ENCODE measurements around the gene LRMDA. TPM values are rescaled to one million over a fixed set of nuclear protein-coding genes. Genes with fewer than 3 reads are reported as not detected.

The LRMDA gene
- polyA plus RNA-seq, 1 donor (not counting 4 experiments of a cell fraction or from before 2014, with no cell fraction given) = not detected

GRCh38 chr10:76136961-76137360, 705.5 kb downstream of the LRMDA start:
- Histone ChIP-seq H3K4me2 (ENCODE audit: control insufficient read depth, extremely low read depth, insufficient read depth, low read depth, low read length) (no peak overlapping the region), H3K9me1 (ENCODE audit: control insufficient read depth, extremely low read depth, insufficient read depth, low read length) (no peaks in the 10 kb centered on the region), H3K9ac (ENCODE audit: control insufficient read depth, extremely low read depth, insufficient read depth, low read length) (no peak overlapping the region), H3K36me3 (ENCODE audit: control insufficient read depth in 2 of 2, extremely low read depth in 1 of 2, insufficient read depth in 2 of 2, low read length in 2 of 2) (no peaks in the 10 kb centered on the region), H3K4me3 (ENCODE audit: control insufficient read depth in 2 of 3, extremely low read depth in 1 of 3, insufficient read depth in 2 of 3, low read depth in 1 of 3, low read length in 3 of 3) (no peak overlapping the region), H4K20me1 (ENCODE audit: control insufficient read depth, extremely low read depth, insufficient read depth, low read length) (no peaks in the 10 kb centered on the region), H3K27ac (ENCODE audit: control insufficient read depth, insufficient read depth, low read length) (no peak overlapping the region), H2AFZ (ENCODE audit: control insufficient read depth, low read length) (no peak overlapping the region), H3K9me3 (ENCODE audit: control insufficient read depth, low read depth, low read length) (no peaks in the 10 kb centered on the region), H3K79me2 (ENCODE audit: control insufficient read depth, insufficient read depth, low read length) (no peaks in the 10 kb centered on the region), H3K27me3 (ENCODE audit: control insufficient read depth, extremely low read depth, insufficient read depth, low read length) (peaks cover 2% of the 10 kb centered on the region), H3K4me1 (ENCODE audit: control insufficient read depth, extremely low read depth, insufficient read depth, low read length) (no peaks in the 10 kb centered on the region)
- dilution Hi-C loops (cut with MboI; ENCODE audit: extremely low pct_ligation_motif_present, low sequenced_read_pairs) = no loop called here
- FAIRE-seq (no peak), DNase-seq (ENCODE audit: low read depth, low spot score) (no peak)
- TF ChIP-seq CTCF (optimal IDR thresholded peaks at IDR 0.05 in 1 of 3, IDR thresholded peaks at IDR 0.05 in 1 of 3, conservative IDR thresholded peaks at IDR 0.05 in 1 of 3; ENCODE audit: extremely low read depth in 1 of 3, insufficient read depth in 2 of 3, low read length in 3 of 3) (no peak), EZH2 (IDR thresholded peaks at IDR 0.05; ENCODE audit: low read length) (no peak)

GRCh38 chr10:76138286-76138685, 706.9 kb downstream of the LRMDA start:
- Histone ChIP-seq H3K4me2 (ENCODE audit: control insufficient read depth, extremely low read depth, insufficient read depth, low read depth, low read length) (no peak overlapping the region), H3K79me2 (ENCODE audit: control insufficient read depth, insufficient read depth, low read length) (no peaks in the 10 kb centered on the region), H3K9ac (ENCODE audit: control insufficient read depth, extremely low read depth, insufficient read depth, low read length) (no peak overlapping the region), H4K20me1 (ENCODE audit: control insufficient read depth, extremely low read depth, insufficient read depth, low read length) (no peaks in the 10 kb centered on the region), H2AFZ (ENCODE audit: control insufficient read depth, low read length) (no peak overlapping the region), H3K9me1 (ENCODE audit: control insufficient read depth, extremely low read depth, insufficient read depth, low read length) (no peaks in the 10 kb centered on the region), H3K4me3 (ENCODE audit: control insufficient read depth in 2 of 3, extremely low read depth in 1 of 3, insufficient read depth in 2 of 3, low read depth in 1 of 3, low read length in 3 of 3) (no peak overlapping the region), H3K27ac (ENCODE audit: control insufficient read depth, insufficient read depth, low read length) (no peak overlapping the region), H3K4me1 (ENCODE audit: control insufficient read depth, extremely low read depth, insufficient read depth, low read length) (no peaks in the 10 kb centered on the region), H3K36me3 (ENCODE audit: control insufficient read depth in 2 of 2, extremely low read depth in 1 of 2, insufficient read depth in 2 of 2, low read length in 2 of 2) (no peaks in the 10 kb centered on the region), H3K9me3 (ENCODE audit: control insufficient read depth, low read depth, low read length) (no peaks in the 10 kb centered on the region), H3K27me3 (ENCODE audit: control insufficient read depth, extremely low read depth, insufficient read depth, low read length) (peaks cover 2% of the 10 kb centered on the region)
- no peak for FAIRE-seq
- TF ChIP-seq CTCF (optimal IDR thresholded peaks at IDR 0.05 in 1 of 3, IDR thresholded peaks at IDR 0.05 in 1 of 3, conservative IDR thresholded peaks at IDR 0.05 in 1 of 3; ENCODE audit: extremely low read depth in 1 of 3, insufficient read depth in 2 of 3, low read length in 3 of 3) (no peak), EZH2 (IDR thresholded peaks at IDR 0.05; ENCODE audit: low read length) (no peak)
- dilution Hi-C loops (cut with MboI; ENCODE audit: extremely low pct_ligation_motif_present, low sequenced_read_pairs) = no loop called here
- no peak for DNase-seq (ENCODE audit: low read depth, low spot score)

Data from keratinocyte (primary cell).